Adrenal gland (tissue), 12 donors: ENCODE measurements around the gene NCL. TPM values are rescaled to one million over a fixed set of nuclear protein-coding genes. Genes with fewer than 3 reads are reported as not detected.

ENCODE experiments used
- DNase-seq, 7 donors: peaks; one replicate each; pipeline ENCODE4 v3.0.0-alpha.2; 2019 to 2020
- H3K27ac ChIP-seq, 5 donors: fragments of 200-600 bp; sonication (generic) in 4 of 5; 1 replicate in 3 of 5; 2 replicates in 2 of 5; pipeline versions ENCODE4 v1.5.1 to v1.8.0; 2016 to 2020; ENCODE audit warnings: mild to moderate bottlenecking in 1 of 5
- H3K27me3 ChIP-seq: fragments of 200-600 bp; 2 replicates; pipeline ENCODE4 v1.8.0; 2021
- H3K36me3 ChIP-seq, 2 donors: fragments of 200-600 bp; replicated peaks in 1 of 2; 1 replicate in 1 of 2; 2 replicates in 1 of 2; pipeline versions ENCODE4 v1.5.1 to v1.8.0; 2018 to 2022
- H3K4me1 ChIP-seq, 2 donors: fragments of 200-600 bp; replicated peaks in 1 of 2; 1 replicate in 1 of 2; 2 replicates in 1 of 2; pipeline versions ENCODE4 v1.5.1 to v1.8.0; 2018 to 2021
- H3K4me3 ChIP-seq, 4 donors: fragments of 200-600 bp; sonication (generic) in 3 of 4; one replicate each; pipeline ENCODE4 v1.5.1; 2016 to 2018
- H3K9me3 ChIP-seq, 3 donors: fragments of 200-600 bp; sonication (generic) in 1 of 3; replicated peaks in 1 of 3; 1 replicate in 2 of 3; 2 replicates in 1 of 3; pipeline versions ENCODE4 v1.5.1 to v1.8.0; 2016 to 2021
- CTCF ChIP-seq, 6 experiments: fragments of 450-650 bp in 4 of 6; fragments of 200-600 bp in 2 of 6; sonication (generic) in 1 of 6; IDR thresholded peaks; 1 replicate in 5 of 6; 2 replicates in 1 of 6; pipeline versions ENCODE4 v1.5.1 to v1.8.0; 2016 to 2021; ENCODE audit warnings: antibody characterized with exemption in 6 of 6, mild to moderate bottlenecking in 2 of 6, moderate library complexity in 1 of 6
- POLR2A ChIP-seq, 2 donors: fragments of 450-650 bp; IDR thresholded peaks; one replicate each; pipeline ENCODE4 v1.6.1; 2017; ENCODE audit warnings: antibody characterized with exemption in 2 of 2, mild to moderate bottlenecking in 2 of 2, moderate library complexity in 1 of 2
- WGBS, 4 donors: extraction: QIAGEN DNeasy Blood & Tissue Kit in 2 of 4; methylation state at CpG; one replicate each; pipeline versions ENCODE4 v1.1.5 to v1.1.7; 2013 to 2017; 5-methylcytosine and 5-hydroxymethylcytosine counted together
- intact Hi-C, 2 donors: fragments of 100-400 bp; cut with DNase I; formaldehyde crosslinking; loops; one replicate each; pipeline versions ENCODE4 v1.14.1 to v1.15.0; 2022 to 2023
- polyA plus RNA-seq, 3 donors: library from polyadenylated mRNA; stranded (reverse); fragments of 200-250 nt in 2 of 3; fragments of 350-450 nt in 1 of 3; fragmentation: Illumina TruSeq in 1 of 3; extraction: RNeasy Lipid Tissue Mini Kit (QIAGEN cat#74804) in 1 of 3; gene quantifications; one replicate each; pipeline ENCODE4 v1.2.3, GENCODE V29; 2013 to 2014
- total RNA-seq, 9 donors: library from RNA; depleted of rRNA in 4 of 9; stranded (reverse); fragments of >200 nt in 4 of 9; fragments of 120-200 nt in 1 of 9; fragmentation: NEBNext Ultra II Directional in 1 of 9; extraction: Animal tissue kit (Norgen Biotek cat#: 25700) in 1 of 9; gene quantifications; one replicate each; pipeline versions ENCODE4 v1.1.0 to v1.2.4, GENCODE V29; 2013 to 2023
- donor health status: healthy with polysubstance abuse.
- donor health status: Bipolar disorder and iron deficiency.
- donor health status: DM: yes; HTN: yes; CAD: no.
- donor health status: DM: no; HTN: no; CAD: no.
- donor health status: DM: no; HTN: no; CAD: no.
- donor health status: DM: yes; HTN: yes; CAD: no.

NCL gene
- total and polyA plus RNA-seq, 12 donors = 70.6 to 1,227 (median 184) TPM

GRCh38 chr2:231512222-231512621 is 47.9 kb upstream of the NCL start:
- intact Hi-C loops = no loop called here
- no peak for TF ChIP-seq POLR2A (IDR thresholded peaks at IDR 0.05)
- H3K27me3 ChIP-seq = no peaks in the 10 kb centered on the region
- peak in 1 of 7 donors; percentile 17 for DNase-seq
- H3K4me3 ChIP-seq = no peak overlapping the region
- WGBS, 4 donors = 79 to 92% (median 84%) methylated on average over 2 to 5 of the region's 5 CpGs
- peaks cover 5 to 16% of the 10 kb centered on the region in 2 donors for H3K4me1 ChIP-seq
- no peak overlapping the region for H3K27ac ChIP-seq
- H3K9me3 ChIP-seq = no peaks in the 10 kb centered on the region
- H3K36me3 ChIP-seq = no peaks in the 10 kb centered on the region

GRCh38 chr2:231503766-231504165 is 39.5 kb upstream of the NCL start:
- H3K9me3 ChIP-seq = no peaks in the 10 kb centered on the region
- DNase-seq = no peak
- H3K27me3 ChIP-seq = no peaks in the 10 kb centered on the region
- WGBS, 4 donors = 87 to 93% (median 91%) methylated on average over 3 of the region's 3 CpGs
- intact Hi-C loops = no loop called here
- no peak overlapping the region for H3K27ac ChIP-seq
- H3K4me1 ChIP-seq = no peaks in the 10 kb centered on the region
- no peak overlapping the region for H3K4me3 ChIP-seq
- no peaks in the 10 kb centered on the region for H3K36me3 ChIP-seq
- no peak for TF ChIP-seq CTCF (IDR thresholded peaks at IDR 0.05)
- no peak for TF ChIP-seq POLR2A (IDR thresholded peaks at IDR 0.05)

GRCh38 chr2:231502596-231502995 is 38.3 kb upstream of the NCL start:
- no peak overlapping the region for H3K27ac ChIP-seq
- H3K4me3 ChIP-seq = no peak overlapping the region
- no peak for DNase-seq
- intact Hi-C loops = no loop called here
- H3K9me3 ChIP-seq = no peaks in the 10 kb centered on the region
- no peaks in the 10 kb centered on the region for H3K27me3 ChIP-seq
- no peaks in the 10 kb centered on the region for H3K36me3 ChIP-seq
- H3K4me1 ChIP-seq = no peaks in the 10 kb centered on the region
- no peak for TF ChIP-seq POLR2A (IDR thresholded peaks at IDR 0.05)
- no peak for TF ChIP-seq CTCF (IDR thresholded peaks at IDR 0.05)

- H3K4me1 ChIP-seq = no peaks in the 10 kb centered on the region
- H3K27me3 ChIP-seq = no peaks in the 10 kb centered on the region
- TF ChIP-seq CTCF (IDR thresholded peaks at IDR 0.05) = no peak
- TF ChIP-seq POLR2A (IDR thresholded peaks at IDR 0.05) = no peak
- no peak overlapping the region for H3K4me3 ChIP-seq
- intact Hi-C loops = no loop called here
- WGBS, 4 donors = 92 to 97% (median 95%) methylated on average over 1 of the region's 1 CpG
- DNase-seq = no peak
- H3K36me3 ChIP-seq = no peaks in the 10 kb centered on the region
- no peaks in the 10 kb centered on the region for H3K9me3 ChIP-seq
- no peak overlapping the region for H3K27ac ChIP-seq
These were observed 33.4 kb upstream of the NCL start for GRCh38 chr2:231497651-231498050.

- TF ChIP-seq POLR2A (IDR thresholded peaks at IDR 0.05) = no peak
- no peak for TF ChIP-seq CTCF (IDR thresholded peaks at IDR 0.05)
- no peaks in the 10 kb centered on the region for H3K27me3 ChIP-seq
- no peak overlapping the region for H3K4me3 ChIP-seq
- DNase-seq = no peak
- H3K27ac ChIP-seq = no peak overlapping the region
- H3K9me3 ChIP-seq = no peaks in the 10 kb centered on the region
- H3K4me1 ChIP-seq = no peaks in the 10 kb centered on the region
- 73 to 89% (median 81%) methylated on average over 3 of the region's 3 CpGs for WGBS, 4 donors
- intact Hi-C loops = no loop called here
- no peaks in the 10 kb centered on the region for H3K36me3 ChIP-seq
These were observed 30.4 kb upstream of the NCL start for GRCh38 chr2:231494669-231495068.
